Rectal smooth muscle tissue (tissue), 1 donor: ENCODE data around the gene PRR23E.

Source experiments
- H3K27ac ChIP-seq: one replicate; pipeline ENCODE4 v1.7.0; 2013; ENCODE audit warnings: low read depth, low read length, inconsistent platforms
- H3K27me3 ChIP-seq: one replicate; pipeline ENCODE4 v1.7.0; 2013; ENCODE audit warnings: low read length; ENCODE audit not compliant: control insufficient read depth, insufficient read depth
- H3K36me3 ChIP-seq: one replicate; pipeline ENCODE4 v1.7.0; 2013; ENCODE audit warnings: low read length; ENCODE audit not compliant: control insufficient read depth, insufficient read depth
- H3K4me1 ChIP-seq: one replicate; pipeline ENCODE4 v1.7.0; 2013; ENCODE audit warnings: low read length; ENCODE audit not compliant: control insufficient read depth, insufficient read depth
- H3K4me3 ChIP-seq: one replicate; pipeline ENCODE4 v1.7.0; 2013; ENCODE audit warnings: low read length
- H3K9ac ChIP-seq: one replicate; pipeline ENCODE4 v1.7.0; 2013; ENCODE audit warnings: low read length

Gene PRR23E

DNA sequence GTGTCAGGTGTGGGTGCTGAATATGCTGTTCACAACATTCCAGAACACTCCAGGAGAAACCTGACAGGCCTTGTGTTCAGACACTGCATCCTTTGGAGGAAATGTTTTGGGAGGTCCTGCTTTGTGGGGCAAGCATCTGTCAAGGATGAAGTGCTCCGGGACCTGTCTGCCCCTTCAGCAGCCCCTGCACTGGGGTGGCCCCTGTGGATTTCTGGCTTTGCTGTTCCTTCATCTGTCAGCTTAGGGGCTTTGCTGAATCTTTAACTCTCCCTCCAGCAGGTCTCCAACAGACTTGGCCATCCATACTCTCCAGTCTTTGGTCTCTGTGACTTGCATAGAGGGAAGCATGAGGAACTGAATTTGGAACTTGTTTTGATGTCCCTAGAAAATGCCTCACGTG is 3.1 kb downstream of the PRR23E start:
- Histone ChIP-seq H3K4me1 (no peaks in the 10 kb centered on the region), H3K4me3 (no peak overlapping the region), H3K27me3 (peaks cover 2% of the 10 kb centered on the region), H3K9ac (no peak overlapping the region), H3K36me3 (no peaks in the 10 kb centered on the region), H3K27ac (no peak overlapping the region)

DNA sequence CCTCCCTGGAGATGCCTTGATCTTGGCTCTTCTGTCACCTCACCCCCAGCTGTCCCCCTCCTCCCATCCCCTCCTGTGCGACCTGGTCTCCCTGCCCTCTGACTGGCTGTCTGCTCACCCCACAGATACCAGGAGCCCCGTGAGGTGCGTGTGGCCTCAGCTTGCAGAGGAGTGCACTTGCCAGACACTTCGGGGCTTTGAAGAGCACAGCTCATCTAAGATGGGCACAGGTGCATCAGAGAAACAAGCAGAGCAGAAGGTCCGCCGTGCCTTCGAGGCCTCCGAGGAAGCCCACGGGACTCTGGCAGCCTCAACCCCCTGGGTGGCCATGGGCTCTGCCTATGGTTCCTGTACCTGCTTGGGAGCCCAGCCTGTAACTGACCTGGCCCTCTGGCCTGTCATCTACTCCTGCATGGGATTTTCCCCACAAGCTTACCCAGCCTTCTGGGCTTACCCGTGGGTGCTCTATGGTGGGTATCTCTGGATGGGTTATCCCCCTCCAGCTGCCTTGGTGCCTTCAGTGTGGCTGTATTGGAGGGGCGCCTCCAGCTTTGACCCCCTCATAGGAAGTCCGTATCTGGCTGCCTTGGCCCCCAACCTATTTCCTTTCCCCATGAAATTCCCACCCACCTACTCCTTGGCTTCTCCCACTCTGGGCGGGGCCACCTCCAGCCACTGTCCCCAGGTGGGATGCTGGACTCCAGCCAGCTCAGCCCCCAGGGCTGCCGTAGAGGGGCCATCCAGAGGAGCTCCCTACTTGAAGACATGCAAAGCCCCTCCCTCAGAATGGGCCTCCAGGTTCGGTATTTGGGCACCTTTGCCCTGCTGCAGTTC is 3.8 kb downstream of the PRR23E start:
- Histone ChIP-seq H3K4me1 (no peaks in the 10 kb centered on the region), H3K9ac (no peak overlapping the region), H3K27ac (no peak overlapping the region), H3K36me3 (no peaks in the 10 kb centered on the region), H3K27me3 (peaks cover 2% of the 10 kb centered on the region), H3K4me3 (no peak overlapping the region)

DNA sequence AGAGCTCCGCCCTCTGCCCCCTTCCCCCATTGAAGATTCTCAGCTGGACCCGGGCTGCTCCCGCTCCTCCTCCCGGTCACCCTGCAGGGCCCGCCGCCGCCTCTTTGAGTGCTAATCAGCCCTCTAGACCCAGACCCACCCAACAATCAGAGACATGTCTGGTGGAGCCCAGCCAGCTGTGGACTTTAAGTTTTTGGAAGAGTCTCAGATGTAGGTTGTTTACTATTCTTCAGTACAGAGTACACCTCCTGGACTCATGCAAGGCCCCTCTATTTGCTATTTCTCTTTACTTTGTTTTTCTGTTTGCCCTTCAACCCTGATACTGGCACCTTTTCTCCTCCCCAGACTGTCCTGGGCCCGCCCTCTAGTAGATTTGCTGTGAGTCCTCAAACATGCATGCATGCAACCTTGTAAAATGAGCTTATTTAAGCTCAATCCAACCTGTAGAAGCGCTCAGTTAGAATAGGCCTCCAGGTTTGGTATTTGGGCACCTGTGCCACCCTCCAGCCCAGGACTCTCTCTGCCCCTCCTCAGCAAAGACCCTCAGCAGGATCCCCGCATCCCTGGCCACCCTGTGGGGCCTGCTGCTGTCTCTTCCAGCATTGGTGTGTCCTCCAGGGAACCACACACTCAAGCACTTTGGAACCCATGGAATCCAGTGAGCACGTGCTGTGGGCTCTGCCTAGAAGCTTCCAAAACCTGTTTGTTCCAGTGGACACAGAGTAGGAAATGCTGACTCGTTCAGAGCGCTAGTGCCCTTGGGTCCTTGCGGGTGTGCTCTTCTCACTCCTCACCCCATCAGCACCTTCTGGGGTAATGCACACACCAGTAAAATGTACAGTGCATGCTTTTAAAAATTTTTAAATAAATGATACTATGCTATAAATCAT is 4.6 kb downstream of the PRR23E start:
- no peaks in the 10 kb centered on the region for H3K4me1 ChIP-seq
- H3K4me3 ChIP-seq = no peak overlapping the region
- H3K9ac ChIP-seq = no peak overlapping the region
- H3K36me3 ChIP-seq = no peaks in the 10 kb centered on the region
- H3K27me3 ChIP-seq = peaks cover 2% of the 10 kb centered on the region
- no peak overlapping the region for H3K27ac ChIP-seq

DNA sequence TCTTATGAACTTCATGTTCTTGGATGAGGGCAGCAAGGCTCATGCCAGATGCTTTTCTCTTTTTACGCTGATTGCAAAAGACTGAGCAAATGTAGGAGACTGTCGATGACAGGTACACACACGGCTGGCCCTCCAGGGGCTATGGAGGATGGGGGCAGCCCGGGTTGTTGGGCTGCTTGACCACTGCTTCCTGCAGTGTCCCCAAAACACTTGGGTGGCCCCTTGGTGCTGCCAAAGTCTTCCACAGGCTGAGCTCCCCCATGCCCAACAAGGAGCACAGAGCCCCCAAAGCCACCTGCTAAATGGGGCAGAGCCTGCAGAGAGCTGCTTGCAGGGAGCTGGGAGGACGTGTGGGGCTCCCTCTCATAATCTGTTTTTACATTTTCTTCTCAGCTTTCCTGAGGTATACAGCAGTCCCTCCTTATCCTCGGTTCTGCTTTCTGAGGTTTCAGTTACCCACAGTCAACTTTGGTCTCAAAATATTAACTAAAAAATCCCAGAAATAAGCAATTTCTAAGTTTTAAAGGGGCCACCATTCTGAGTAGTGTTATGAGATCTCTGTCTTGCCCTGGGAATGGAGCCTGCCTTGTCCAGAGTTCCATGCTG is 7.3 kb downstream of the PRR23E start:
- Histone ChIP-seq H3K4me3 (no peak overlapping the region), H3K36me3 (no peaks in the 10 kb centered on the region), H3K27ac (no peak overlapping the region), H3K9ac (no peak overlapping the region), H3K4me1 (no peaks in the 10 kb centered on the region), H3K27me3 (no peaks in the 10 kb centered on the region)

DNA sequence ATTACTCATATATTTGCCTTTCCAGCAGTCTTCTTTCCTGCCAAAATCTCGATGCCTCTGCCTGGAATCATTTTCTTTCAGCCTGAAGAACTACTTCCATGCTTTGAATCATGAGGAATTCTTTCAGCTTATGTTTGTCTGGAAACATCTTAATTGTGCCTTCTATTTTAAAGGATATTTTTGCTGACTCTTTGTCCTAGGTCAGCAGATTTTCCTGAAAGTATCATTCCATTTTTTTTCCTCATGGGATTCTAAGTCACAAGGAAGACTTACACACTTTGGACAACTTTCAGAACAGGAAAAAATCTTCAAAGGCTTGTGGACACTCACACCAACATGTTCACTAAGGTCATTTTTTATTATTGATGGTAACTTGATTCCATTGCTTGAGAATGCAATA is 10.1 kb downstream of the PRR23E start:
- no peak overlapping the region for H3K4me3 ChIP-seq
- H3K36me3 ChIP-seq = no peaks in the 10 kb centered on the region
- H3K27me3 ChIP-seq = peaks cover 2% of the 10 kb centered on the region
- H3K4me1 ChIP-seq = no peaks in the 10 kb centered on the region
- no peak overlapping the region for H3K9ac ChIP-seq
- no peak overlapping the region for H3K27ac ChIP-seq

DNA sequence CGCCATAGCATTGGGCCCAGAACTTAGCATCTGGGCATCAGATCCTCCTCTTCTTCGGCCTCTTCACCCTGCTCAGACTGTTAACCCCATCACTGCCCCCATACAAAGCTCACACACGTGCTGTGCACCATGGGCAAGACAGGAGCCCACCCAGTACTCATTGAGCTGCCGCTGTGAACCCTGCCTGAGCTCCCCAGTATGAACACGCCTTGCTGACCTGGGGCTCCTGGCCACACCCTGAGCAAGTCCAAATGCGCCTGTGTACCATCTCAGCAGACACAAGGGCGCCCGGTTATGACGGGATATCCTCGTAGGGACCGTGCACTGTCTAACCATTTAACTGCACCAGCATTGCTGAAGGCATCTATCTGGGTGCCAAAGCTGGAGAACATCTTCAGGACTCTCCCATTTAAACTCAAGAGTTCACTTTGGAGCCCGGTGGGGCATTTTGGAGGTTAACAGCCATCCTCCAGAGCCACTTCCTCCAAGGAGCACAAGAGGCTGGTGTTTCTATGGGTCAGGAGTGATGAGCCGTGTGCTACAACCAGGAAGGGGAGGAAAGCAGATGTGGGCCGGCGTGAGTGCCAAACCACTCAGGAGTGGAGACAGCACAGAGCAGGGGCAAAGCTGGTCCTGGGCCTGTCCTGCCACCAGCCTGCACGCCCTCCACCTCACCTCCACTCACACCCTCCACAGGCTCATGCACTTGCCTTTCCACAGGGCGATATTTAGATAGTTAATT is 12.1 kb downstream of the PRR23E start:
- Histone ChIP-seq H3K4me3 (no peak overlapping the region), H3K36me3 (no peaks in the 10 kb centered on the region)

DNA sequence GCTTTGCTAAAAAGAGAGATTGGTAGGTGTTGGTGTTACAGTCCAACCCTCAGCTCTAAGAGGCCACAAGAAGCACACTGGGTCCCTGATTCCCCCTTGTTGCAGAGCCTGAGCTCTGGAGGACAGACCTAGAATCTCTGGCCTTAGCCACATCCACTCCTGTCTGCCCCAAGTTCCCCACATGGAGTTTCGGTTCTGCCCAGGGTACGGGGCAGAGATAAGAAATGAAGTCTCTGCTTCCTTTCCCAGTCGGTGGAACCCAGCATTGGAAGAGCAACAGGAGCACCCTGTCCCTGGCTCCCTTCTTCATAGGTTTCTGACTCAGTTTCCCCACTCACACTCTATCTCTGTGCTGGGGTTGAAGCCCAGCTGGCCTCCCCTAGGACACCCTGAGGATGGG is 13.2 kb downstream of the PRR23E start:
- Histone ChIP-seq H3K27ac (no peak overlapping the region), H3K4me3 (no peak overlapping the region), H3K4me1 (no peaks in the 10 kb centered on the region), H3K9ac (no peak overlapping the region), H3K36me3 (no peaks in the 10 kb centered on the region), H3K27me3 (peaks cover 2% of the 10 kb centered on the region)

More for the DNA sequence above, 12.1 kb downstream of the PRR23E start:
- H3K27me3 ChIP-seq = peaks cover 2% of the 10 kb centered on the region
- H3K27ac ChIP-seq = no peak overlapping the region
- no peak overlapping the region for H3K9ac ChIP-seq
- no peaks in the 10 kb centered on the region for H3K4me1 ChIP-seq

DNA sequence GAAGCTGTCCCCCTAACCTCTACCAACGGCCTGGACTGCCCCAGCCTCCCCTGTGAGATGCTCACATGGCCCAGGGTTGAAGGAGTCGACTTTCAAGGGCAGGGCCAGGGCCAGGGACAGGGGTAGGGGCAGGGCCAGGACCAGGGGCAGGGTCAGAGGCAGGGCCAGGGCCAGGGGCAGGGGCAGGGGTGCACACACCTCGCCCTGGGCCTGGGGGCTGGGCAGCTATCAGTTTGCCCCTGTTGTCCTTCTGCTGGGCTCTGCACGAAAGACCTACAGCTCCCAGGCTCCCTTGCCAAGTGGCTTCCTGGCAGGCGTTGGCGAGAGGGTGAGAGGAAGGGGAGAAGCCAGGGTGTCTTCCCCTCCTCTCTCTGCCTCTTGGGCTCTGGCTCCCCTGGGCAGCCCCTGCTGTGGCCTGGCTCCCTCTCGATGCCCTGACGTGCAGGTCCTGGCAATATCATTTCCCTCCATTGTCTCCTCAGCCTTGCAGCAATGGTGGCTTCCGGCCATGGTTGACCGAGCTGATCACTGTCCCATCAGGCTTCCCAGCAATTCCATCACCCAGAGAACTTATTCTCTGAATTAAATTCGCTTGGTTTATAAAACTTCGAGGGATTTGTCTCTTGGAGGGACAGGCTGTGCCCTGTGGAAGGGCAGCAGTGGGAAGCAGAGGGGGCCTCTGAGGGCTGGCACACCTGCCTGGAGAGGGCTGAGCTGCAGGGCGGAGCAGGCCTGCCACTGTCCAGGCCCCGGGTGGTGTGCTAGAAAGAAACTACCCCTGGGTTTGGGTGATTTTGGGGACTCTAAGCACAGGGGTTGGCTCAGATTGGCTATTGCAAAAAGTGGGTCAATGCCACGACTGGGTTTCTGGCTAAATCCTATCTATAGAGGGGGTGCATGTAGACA is 13.9 kb downstream of the PRR23E start:
- H3K4me3 ChIP-seq = no peak overlapping the region
- peaks cover 2% of the 10 kb centered on the region for H3K27me3 ChIP-seq
- H3K4me1 ChIP-seq = no peaks in the 10 kb centered on the region
- H3K27ac ChIP-seq = no peak overlapping the region
- no peak overlapping the region for H3K9ac ChIP-seq
- no peaks in the 10 kb centered on the region for H3K36me3 ChIP-seq

DNA sequence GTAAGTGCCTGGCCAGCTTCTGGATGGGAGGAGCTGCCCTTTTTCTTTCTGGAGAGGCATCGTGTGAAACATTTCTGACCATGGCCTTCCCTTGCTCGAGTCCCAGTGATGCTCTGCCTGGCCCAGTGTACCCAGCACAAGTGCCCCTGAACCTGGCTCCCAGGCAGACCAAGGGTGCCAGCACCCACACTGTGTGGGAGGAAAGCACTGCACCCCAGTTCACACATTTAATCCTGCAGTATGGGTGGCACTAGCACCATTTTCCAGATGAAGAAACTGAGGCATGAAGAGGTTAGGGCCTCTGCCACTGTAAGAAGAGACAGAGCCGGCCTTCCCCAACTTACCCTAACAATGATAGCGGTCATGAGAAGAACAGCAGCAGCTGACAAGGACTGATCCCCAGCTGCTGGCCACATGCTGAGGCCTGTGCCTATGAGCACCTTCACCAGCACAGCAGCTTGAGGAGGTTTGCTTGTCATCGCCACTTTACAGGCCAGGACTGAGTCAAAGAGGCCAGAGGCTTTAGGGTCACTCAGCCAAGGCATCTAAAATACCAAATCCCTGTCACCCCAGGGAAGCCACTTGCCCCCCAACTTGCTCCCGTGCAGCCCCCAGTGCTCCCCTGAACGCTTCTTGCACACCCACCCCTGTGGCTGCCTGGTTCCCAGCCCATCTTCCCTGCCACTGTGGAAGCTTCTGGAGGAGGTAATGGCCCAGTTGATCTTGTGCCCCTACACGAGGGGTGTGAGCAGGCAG is 15.0 kb downstream of the PRR23E start:
- Histone ChIP-seq H3K36me3 (no peaks in the 10 kb centered on the region), H3K4me1 (no peaks in the 10 kb centered on the region), H3K9ac (no peak overlapping the region), H3K27me3 (peaks cover 2% of the 10 kb centered on the region), H3K27ac (no peak overlapping the region), H3K4me3 (no peak overlapping the region)

DNA sequence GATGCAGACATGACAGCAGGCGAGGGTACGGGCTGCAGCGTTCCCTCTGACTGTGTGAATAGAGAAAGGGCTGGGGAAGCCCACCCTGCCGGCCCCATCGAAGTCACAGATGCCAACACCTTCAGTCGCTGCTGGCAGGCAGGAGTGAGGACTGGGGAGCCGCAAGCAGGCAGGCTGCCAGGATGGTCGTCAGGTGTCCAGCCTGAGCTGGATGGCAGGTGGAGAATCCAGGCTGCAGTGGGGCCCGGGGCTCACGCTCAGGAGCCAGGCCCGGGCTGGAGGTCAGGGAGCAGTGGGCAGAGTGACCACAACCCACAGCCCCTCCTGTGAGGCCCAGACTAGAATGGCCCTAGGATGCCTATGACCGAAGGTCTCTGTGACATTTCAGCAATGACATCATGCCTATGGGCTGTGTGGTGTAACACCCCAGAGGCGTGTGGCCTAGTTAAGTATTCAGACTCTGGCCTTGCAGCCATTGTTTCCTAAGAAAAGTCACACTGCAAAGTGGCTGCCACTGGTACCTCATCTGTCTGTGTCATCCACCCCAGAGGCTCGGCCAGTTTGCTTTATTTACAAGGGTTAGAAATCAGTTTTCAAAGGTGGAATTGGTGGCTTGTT is 15.7 kb downstream of the PRR23E start:
- no peak overlapping the region for H3K27ac ChIP-seq
- no peak overlapping the region for H3K4me3 ChIP-seq
- no peak overlapping the region for H3K9ac ChIP-seq
- H3K27me3 ChIP-seq = peaks cover 2% of the 10 kb centered on the region
- no peaks in the 10 kb centered on the region for H3K4me1 ChIP-seq
- H3K36me3 ChIP-seq = no peaks in the 10 kb centered on the region
